Measurements from ENCODE around the gene CEP41.

Gene CEP41

DNA sequence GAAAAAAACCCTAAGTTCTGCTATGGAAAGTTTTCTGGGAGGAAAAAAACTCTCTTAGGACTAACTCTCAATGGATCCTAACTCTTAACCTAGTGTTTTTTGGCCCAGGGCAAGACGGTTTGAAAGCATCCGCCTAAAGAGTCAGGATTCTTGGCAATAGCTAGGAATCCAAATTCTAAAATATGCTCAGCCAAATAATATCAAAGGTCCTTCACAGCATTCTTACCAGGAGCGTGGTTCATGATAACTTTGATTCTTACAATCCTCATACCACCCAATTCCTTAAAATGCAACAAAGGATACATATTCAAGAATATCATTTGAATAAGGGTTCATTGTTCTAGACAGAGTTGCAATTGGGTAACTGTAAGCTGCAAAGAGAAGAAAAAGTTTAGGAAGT lies 39.2 kb downstream of the CEP41 start:
- no peaks in the 10 kb centered on the region for H4K20me1 ChIP-seq
- H3K4me3 ChIP-seq = no peak overlapping the region
- no peaks in the 10 kb centered on the region for H3K27me3 ChIP-seq
- H3K4me1 ChIP-seq = peaks cover 0 to 9% (median 0%) of the 10 kb centered on the region in 10 experiments; a peak in 4 of 20 replicates
- no peak overlapping the region for H3K27ac ChIP-seq
- H3K9me3 ChIP-seq (replicated peaks in 1 of 11) = no peaks in the 10 kb centered on the region
- H3K9ac ChIP-seq = no peak overlapping the region
- H3K4me2 ChIP-seq = no peak overlapping the region
- H3K36me3 ChIP-seq = peaks cover 56 to 85% (median 68%) of the 10 kb centered on the region in 11 experiments
- TF ChIP-seq Cebpa-rat (IDR thresholded peaks at IDR 0.05) = no peak

DNA sequence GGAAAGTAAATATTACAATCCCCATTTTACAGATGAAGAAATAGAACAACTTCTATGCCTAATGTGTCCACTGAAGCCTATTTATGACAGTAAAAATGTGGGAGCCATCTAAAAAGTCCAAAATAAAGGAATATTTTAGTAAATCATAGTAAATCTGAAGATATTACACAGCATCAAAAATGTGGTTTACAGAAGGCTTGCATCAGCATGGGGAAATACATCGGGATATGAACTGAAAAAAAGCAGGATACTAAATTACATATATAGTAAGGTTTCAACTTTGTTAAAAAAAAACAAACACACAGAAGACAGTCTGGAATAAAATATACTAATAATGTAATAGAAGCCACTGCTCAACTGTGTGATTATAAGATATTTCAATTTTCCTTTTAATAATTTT lies 39.7 kb downstream of the CEP41 start:
- Histone ChIP-seq H3K27ac (no peak overlapping the region), H3K4me2 (no peak overlapping the region), H3K9me3 (replicated peaks in 1 of 11) (no peaks in the 10 kb centered on the region), H3K36me3 (peaks cover 56 to 85% (median 68%) of the 10 kb centered on the region in 11 experiments), H4K20me1 (no peaks in the 10 kb centered on the region), H3K9ac (no peak overlapping the region), H3K4me1 (peaks cover 0 to 9% (median 0%) of the 10 kb centered on the region in 10 experiments; a peak in 4 of 20 replicates), H3K27me3 (no peaks in the 10 kb centered on the region), H3K4me3 (no peak overlapping the region)
- TF ChIP-seq Cebpa-rat (IDR thresholded peaks at IDR 0.05) = no peak

DNA sequence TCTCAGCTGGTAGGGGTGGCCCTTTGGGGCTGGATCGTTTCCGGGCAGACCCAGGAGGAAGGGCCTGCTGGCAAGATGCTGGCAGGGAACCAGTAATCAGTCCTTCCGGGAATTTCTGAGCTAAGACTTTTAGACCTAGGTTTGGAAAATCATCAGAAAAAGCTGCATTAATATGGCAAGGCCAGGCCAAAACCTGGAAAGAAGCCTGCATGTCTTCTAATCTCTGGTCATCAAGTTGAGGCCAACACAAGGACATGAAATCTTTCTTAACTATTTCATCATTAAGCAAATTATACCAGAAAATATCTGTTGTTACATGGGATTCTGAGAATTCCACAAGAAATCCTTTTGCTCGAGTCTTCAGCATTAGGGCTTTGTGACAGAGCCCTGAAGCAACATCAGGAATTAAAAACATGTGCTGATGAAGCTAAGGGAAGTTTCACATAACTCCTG lies 40.7 kb downstream of the CEP41 start:
- no peak for TF ChIP-seq Cebpa-rat (IDR thresholded peaks at IDR 0.05)
- no peak overlapping the region for H3K9ac ChIP-seq
- H3K4me3 ChIP-seq = no peak overlapping the region

GRCh38 chr7:130398526-130399090 lies 42.2 kb downstream of the CEP41 start:
- no peaks in the 10 kb centered on the region for H4K20me1 ChIP-seq
- no peak overlapping the region for H3K4me3 ChIP-seq
- H3K9ac ChIP-seq = no peak overlapping the region
- TF ChIP-seq Cebpa-rat (IDR thresholded peaks at IDR 0.05) = no peak
- peaks cover 48 to 69% (median 57%) of the 10 kb centered on the region in 11 experiments for H3K36me3 ChIP-seq
- H3K9me3 ChIP-seq (replicated peaks in 1 of 11) = no peaks in the 10 kb centered on the region
- no peak overlapping the region for H3K27ac ChIP-seq
- H3K4me2 ChIP-seq = no peak overlapping the region
- peaks cover 12 to 21% (median 13%) of the 10 kb centered on the region in 10 experiments for H3K4me1 ChIP-seq
- no peaks in the 10 kb centered on the region for H3K27me3 ChIP-seq

More for the DNA sequence above, 40.7 kb downstream of the CEP41 start:
- Histone ChIP-seq H3K4me2 (no peak overlapping the region), H3K9me3 (replicated peaks in 1 of 11) (no peaks in the 10 kb centered on the region), H3K27ac (no peak overlapping the region), H3K4me1 (peaks cover 0 to 9% (median 0%) of the 10 kb centered on the region in 10 experiments; a peak in 4 of 20 replicates), H3K36me3 (peaks cover 56 to 85% (median 68%) of the 10 kb centered on the region in 11 experiments), H3K27me3 (no peaks in the 10 kb centered on the region), H4K20me1 (no peaks in the 10 kb centered on the region)

DNA sequence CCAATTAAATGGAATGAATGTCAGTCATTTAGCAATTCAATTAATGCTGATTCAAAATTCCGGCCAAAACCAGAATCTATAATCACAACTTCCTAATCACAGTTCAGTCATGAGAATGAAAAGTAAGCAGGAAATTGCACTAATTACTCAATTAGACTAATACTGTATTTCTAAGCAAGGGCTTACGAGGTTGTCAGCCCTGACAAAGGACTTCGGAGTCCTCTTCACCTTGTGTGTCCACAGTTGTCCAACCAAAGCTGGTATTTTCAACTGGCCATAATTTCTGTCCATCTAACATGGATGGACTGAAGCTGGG lies 43.1 kb downstream of the CEP41 start:
- Histone ChIP-seq H3K9me3 (replicated peaks in 1 of 11) (no peaks in the 10 kb centered on the region), H3K27me3 (no peaks in the 10 kb centered on the region), H4K20me1 (no peaks in the 10 kb centered on the region), H3K36me3 (peaks cover 39 to 60% (median 49%) of the 10 kb centered on the region in 11 experiments), H3K4me1 (peaks cover 15 to 27% (median 19%) of the 10 kb centered on the region in 10 experiments), H3K27ac (no peak overlapping the region), H3K9ac (no peak overlapping the region), H3K4me2 (no peak overlapping the region), H3K4me3 (no peak overlapping the region)
- TF ChIP-seq Cebpa-rat (IDR thresholded peaks at IDR 0.05) = no peak

GRCh38 chr7:130397051-130397757 lies 43.6 kb downstream of the CEP41 start:
- H3K9ac ChIP-seq = no peak overlapping the region
- peaks cover 15 to 27% (median 19%) of the 10 kb centered on the region in 10 experiments for H3K4me1 ChIP-seq
- no peaks in the 10 kb centered on the region for H3K9me3 ChIP-seq (replicated peaks in 1 of 11)
- no peak overlapping the region for H3K4me2 ChIP-seq
- H3K27ac ChIP-seq = no peak overlapping the region
- H3K27me3 ChIP-seq = no peaks in the 10 kb centered on the region
- H3K36me3 ChIP-seq = peaks cover 34 to 55% (median 44%) of the 10 kb centered on the region in 11 experiments
- no peak for TF ChIP-seq Cebpa-rat (IDR thresholded peaks at IDR 0.05)
- no peaks in the 10 kb centered on the region for H4K20me1 ChIP-seq
- H3K4me3 ChIP-seq = no peak overlapping the region

- TF ChIP-seq Cebpa-rat (IDR thresholded peaks at IDR 0.05) = no peak
- H3K9me3 ChIP-seq (replicated peaks in 1 of 11) = no peaks in the 10 kb centered on the region
- H3K27me3 ChIP-seq = no peaks in the 10 kb centered on the region
- peaks cover 15 to 27% (median 19%) of the 10 kb centered on the region in 10 experiments for H3K4me1 ChIP-seq
- no peak overlapping the region for H3K4me3 ChIP-seq
- no peak overlapping the region for H3K4me2 ChIP-seq
- no peak overlapping the region for H3K9ac ChIP-seq
- H3K27ac ChIP-seq = no peak overlapping the region
- no peaks in the 10 kb centered on the region for H4K20me1 ChIP-seq
- H3K36me3 ChIP-seq = peaks cover 27 to 46% (median 36%) of the 10 kb centered on the region in 11 experiments
Observed at GRCh38 chr7:130396109-130396508, 44.7 kb downstream of the CEP41 start.

- H3K9me3 ChIP-seq (replicated peaks in 1 of 11) = no peaks in the 10 kb centered on the region
- TF ChIP-seq Cebpa-rat (IDR thresholded peaks at IDR 0.05) = no peak
- H3K36me3 ChIP-seq = peaks cover 20 to 39% (median 29%) of the 10 kb centered on the region in 11 experiments
- no peak overlapping the region for H3K4me2 ChIP-seq
- no peaks in the 10 kb centered on the region for H3K27me3 ChIP-seq
- no peak overlapping the region for H3K4me3 ChIP-seq
- no peak overlapping the region for H3K9ac ChIP-seq
- H3K4me1 ChIP-seq = peaks cover 15 to 27% (median 19%) of the 10 kb centered on the region in 10 experiments
- no peaks in the 10 kb centered on the region for H4K20me1 ChIP-seq
- H3K27ac ChIP-seq = no peak overlapping the region
Observed at GRCh38 chr7:130395421-130395820, 45.4 kb downstream of the CEP41 start.

GRCh38 chr7:130394421-130395195 lies 46.2 kb downstream of the CEP41 start:
- Histone ChIP-seq H3K27me3 (no peaks in the 10 kb centered on the region), H3K9ac (no peak overlapping the region; a peak in 1 of 22 replicates), H3K36me3 (peaks cover 14 to 31% (median 21%) of the 10 kb centered on the region in 11 experiments; a peak in 20 of 22 replicates), H3K4me2 (peak overlapping the region; percentile 45 to 90 (median 70)), H3K4me3 (no peak overlapping the region), H4K20me1 (no peaks in the 10 kb centered on the region), H3K27ac (peak overlapping the region in 1 of 11 experiments; percentile 2; a peak in 1 of 22 replicates), H3K4me1 (peaks cover 15 to 27% (median 19%) of the 10 kb centered on the region in 10 experiments), H3K9me3 (replicated peaks in 1 of 11) (no peaks in the 10 kb centered on the region)
- no peak for TF ChIP-seq Cebpa-rat (IDR thresholded peaks at IDR 0.05)

All from BLaER1 treated with 17β-estradiol and CSF1 and Interleukin-3, amounts not matched to agents 10 nM and 100 nM (cell line).